Activated CD4-positive, alpha-beta T cell treated with anti-CD3 and anti-CD28 coated beads for 36 hours (primary cell): ENCODE results near the gene FAM177B. TPM values are rescaled to one million over a fixed set of nuclear protein-coding genes. Genes with fewer than 3 reads are reported as not detected.
"Not testable (repeated sequence)": the region's sequence is repeated elsewhere in the genome, so short reads cannot be mapped to it uniquely, and the experiment has no call there.

ENCODE experiments used
- ATAC-seq: fragments of 200-7000 bp; cut with Tn5 transposase; one replicate; pipeline ENCODE4 v1.10.0; 2021; ENCODE audit warnings: mild to moderate bottlenecking, moderate library complexity
- CTCF ChIA-PET: fragments of 350-600 bp; sonication (Branson Sonifier 250); formaldehyde crosslinking; loops from one replicate; lab custom pipeline; 2021; ENCODE audit warnings: antibody characterized with exemption; lab: Charles Lee
- POLR2A ChIA-PET: fragments of 350-600 bp; sonication (Branson Sonifier 250); formaldehyde crosslinking; loops from one replicate; lab custom pipeline; 2021; ENCODE audit warnings: antibody characterized with exemption, inconsistent platforms; lab: Charles Lee
- DNase-seq: peaks from one replicate; pipeline ENCODE4 v3.0.0-alpha.2; 2020
- H3K27ac Mint-ChIP-seq: one replicate; pipeline ENCODE4 v1.8.0; 2021; ENCODE audit warnings: mixed read lengths
- H3K27me3 Mint-ChIP-seq: one replicate; pipeline ENCODE4 v1.8.0; 2021; ENCODE audit warnings: mixed read lengths
- H3K36me3 Mint-ChIP-seq: one replicate; pipeline ENCODE4 v1.8.0; 2021; ENCODE audit warnings: low read depth, mixed read lengths
- H3K4me1 Mint-ChIP-seq: one replicate; pipeline ENCODE4 v1.8.0; 2021; ENCODE audit warnings: mixed read lengths
- H3K4me3 Mint-ChIP-seq: one replicate; pipeline ENCODE4 v1.8.0; 2021; ENCODE audit warnings: mild to moderate bottlenecking, moderate library complexity, mixed read lengths
- H3K9me3 Mint-ChIP-seq: one replicate; pipeline ENCODE4 v1.8.0; 2021; ENCODE audit warnings: low read depth, mixed read lengths
- intact Hi-C, 2 experiments: fragments of 100-400 bp; cut with DNase I in 1 of 2; cut with micrococcal nuclease in 1 of 2; formaldehyde crosslinking; loops; one replicate each; pipeline versions ENCODE4 v1.14.2 to v1.15.1; 2022 to 2024; cut with DNase I, micrococcal nuclease
- total RNA-seq, 2 experiments: library from RNA; stranded (reverse); gene quantifications; one replicate each; pipeline ENCODE4 v1.2.3, GENCODE V29; 2021

FAM177B gene
- total RNA-seq, 2 experiments from 2014 or later: not detected

- ATAC-seq: no peak
- H3K27ac Mint-ChIP-seq: no peak overlapping the region
- no peak for DNase-seq
- POLR2A ChIA-PET: no interaction called here
- CTCF ChIA-PET: interaction anchor here (1.3 kb wide), 1 partner anchor 342 kb away, joined by 7 read pairs; no protein-coding TSS in a partner anchor
- H3K4me1 Mint-ChIP-seq: no peaks in the 10 kb centered on the region
- intact Hi-C loops: loop anchor here (2.0 to 5.0 kb wide), 3 partner anchors 343 to 383 kb away; no protein-coding TSS in a partner anchor
- H3K9me3 Mint-ChIP-seq: no peaks in the 10 kb centered on the region
- no peak overlapping the region for H3K4me3 Mint-ChIP-seq
- H3K36me3 Mint-ChIP-seq: peaks cover 4% of the 10 kb centered on the region
- H3K27me3 Mint-ChIP-seq: no peaks in the 10 kb centered on the region
These were observed 2.5 kb downstream of the FAM177B start for GRCh38 chr1:222739465-222739864.

GRCh38 chr1:222739929-222740328, 2.9 kb downstream of the FAM177B start:
- no peak overlapping the region for H3K27ac Mint-ChIP-seq
- DNase-seq: no peak
- POLR2A ChIA-PET: no interaction called here
- H3K27me3 Mint-ChIP-seq: no peaks in the 10 kb centered on the region
- no peak overlapping the region for H3K4me3 Mint-ChIP-seq
- no peak for ATAC-seq
- no peaks in the 10 kb centered on the region for H3K9me3 Mint-ChIP-seq
- CTCF ChIA-PET: interaction anchor here (0.6 to 1.3 kb wide), 3 partner anchors 53 to 346 kb away, joined by 3 to 7 read pairs (median 4); no protein-coding TSS in a partner anchor
- peaks cover 2% of the 10 kb centered on the region for H3K36me3 Mint-ChIP-seq
- intact Hi-C loops: loop anchor here (2.0 to 5.0 kb wide), 3 partner anchors 342 to 383 kb away; no protein-coding TSS in a partner anchor
- H3K4me1 Mint-ChIP-seq: no peaks in the 10 kb centered on the region

- CTCF ChIA-PET: interaction anchor here (0.7 to 1.1 kb wide), 2 partner anchors 381 to 1731 kb away, joined by 3 to 6 read pairs; no protein-coding TSS in a partner anchor
- H3K27ac Mint-ChIP-seq, DNase-seq, H3K27me3 Mint-ChIP-seq, POLR2A ChIA-PET, H3K36me3 Mint-ChIP-seq, H3K4me3 Mint-ChIP-seq, intact Hi-C loops, H3K4me1 Mint-ChIP-seq, H3K9me3 Mint-ChIP-seq, ATAC-seq: not testable (repeated sequence)
These were observed 4.8 kb downstream of the FAM177B start for GRCh38 chr1:222741630-222742457.

GRCh38 chr1:222749927-222750326, 12.9 kb downstream of the FAM177B start:
- Mint-ChIP-seq H3K9me3 (no peaks in the 10 kb centered on the region), H3K27ac (no peak overlapping the region), H3K27me3 (no peaks in the 10 kb centered on the region), H3K4me1 (no peaks in the 10 kb centered on the region), H3K36me3 (no peaks in the 10 kb centered on the region), H3K4me3 (no peak overlapping the region)
- CTCF ChIA-PET: interaction anchor here (0.7 to 0.9 kb wide), 2 partner anchors 9 to 134 kb away, joined by 3 to 4 read pairs; no protein-coding TSS in a partner anchor
- intact Hi-C loops: no loop called here
- DNase-seq: no peak
- ATAC-seq: no peak
- POLR2A ChIA-PET: no interaction called here

GRCh38 chr1:222750651-222751050, 13.6 kb downstream of the FAM177B start:
- Mint-ChIP-seq H3K36me3 (no peaks in the 10 kb centered on the region), H3K9me3 (no peaks in the 10 kb centered on the region), H3K27me3 (peaks cover 2% of the 10 kb centered on the region), H3K27ac (no peak overlapping the region), H3K4me3 (no peak overlapping the region), H3K4me1 (no peaks in the 10 kb centered on the region)
- DNase-seq: no peak
- intact Hi-C loops: no loop called here
- CTCF ChIA-PET: interaction anchor here (0.6 to 1.1 kb wide), 6 partner anchors 8 to 1871 kb away, joined by 3 to 5 read pairs (median 4); partner anchors contain the start of gene HLX
- POLR2A ChIA-PET: interaction anchor here (0.6 kb wide), 1 partner anchor 33 kb away, joined by 3 read pairs; no protein-coding TSS in a partner anchor
- ATAC-seq: no peak

GRCh38 chr1:222751255-222751654, 14.3 kb downstream of the FAM177B start:
- Mint-ChIP-seq H3K27me3 (peaks cover 4% of the 10 kb centered on the region), H3K9me3 (no peaks in the 10 kb centered on the region), H3K36me3 (no peaks in the 10 kb centered on the region), H3K27ac (no peak overlapping the region), H3K4me3 (no peak overlapping the region), H3K4me1 (no peaks in the 10 kb centered on the region)
- ATAC-seq: no peak
- no peak for DNase-seq
- POLR2A ChIA-PET: interaction anchor here (0.6 kb wide), 1 partner anchor 34 kb away, joined by 3 read pairs; no protein-coding TSS in a partner anchor
- CTCF ChIA-PET: interaction anchor here (0.5 to 1.1 kb wide), 6 partner anchors 33 to 1872 kb away, joined by 3 to 5 read pairs (median 4); partner anchors contain the start of gene HLX
- intact Hi-C loops: no loop called here

- CTCF ChIA-PET: interaction anchor here (0.7 kb wide), 1 partner anchor 19 kb away, joined by 3 read pairs; no protein-coding TSS in a partner anchor
These were observed 17.6 kb downstream of the FAM177B start for GRCh38 chr1:222754366-222755139.

GRCh38 chr1:222757646-222758268, 20.8 kb downstream of the FAM177B start:
- CTCF ChIA-PET: interaction anchor here (1.1 kb wide), 1 partner anchor 11 kb away, joined by 3 read pairs; no protein-coding TSS in a partner anchor
- H3K9me3 Mint-ChIP-seq: no peaks in the 10 kb centered on the region
- peaks cover 9% of the 10 kb centered on the region for H3K27me3 Mint-ChIP-seq
- DNase-seq: no peak
- H3K4me1 Mint-ChIP-seq: no peaks in the 10 kb centered on the region
- no peaks in the 10 kb centered on the region for H3K36me3 Mint-ChIP-seq
- ATAC-seq: no peak
- POLR2A ChIA-PET: no interaction called here
- intact Hi-C loops: no loop called here
- H3K27ac Mint-ChIP-seq: no peak overlapping the region
- no peak overlapping the region for H3K4me3 Mint-ChIP-seq

More at GRCh38 chr1:222754366-222755139, 17.6 kb downstream of the FAM177B start:
- no peak overlapping the region for H3K27ac Mint-ChIP-seq
- peaks cover 6% of the 10 kb centered on the region for H3K27me3 Mint-ChIP-seq
- intact Hi-C loops: no loop called here
- H3K4me1 Mint-ChIP-seq: no peaks in the 10 kb centered on the region
- DNase-seq (no peak), ATAC-seq (no peak)
- POLR2A ChIA-PET: no interaction called here
- no peaks in the 10 kb centered on the region for H3K36me3 Mint-ChIP-seq
- no peak overlapping the region for H3K4me3 Mint-ChIP-seq
- no peaks in the 10 kb centered on the region for H3K9me3 Mint-ChIP-seq

- H3K27me3 Mint-ChIP-seq: peaks cover 9% of the 10 kb centered on the region
- H3K36me3 Mint-ChIP-seq: no peaks in the 10 kb centered on the region
- no peaks in the 10 kb centered on the region for H3K4me1 Mint-ChIP-seq
- no peak overlapping the region for H3K4me3 Mint-ChIP-seq
- ChIA-PET POLR2A (no interaction called here), CTCF (interaction anchor here (0.7 kb wide), 1 partner anchor 68 kb away, joined by 3 read pairs; no protein-coding TSS in a partner anchor)
- ATAC-seq (no peak), DNase-seq (no peak)
- no peak overlapping the region for H3K27ac Mint-ChIP-seq
- intact Hi-C loops: no loop called here
- H3K9me3 Mint-ChIP-seq: no peaks in the 10 kb centered on the region
These were observed 22.5 kb downstream of the FAM177B start for GRCh38 chr1:222759451-222760035.

- Mint-ChIP-seq H3K4me3 (no peak overlapping the region), H3K4me1 (no peaks in the 10 kb centered on the region), H3K27me3 (peaks cover 6% of the 10 kb centered on the region), H3K9me3 (no peaks in the 10 kb centered on the region), H3K36me3 (no peaks in the 10 kb centered on the region), H3K27ac (no peak overlapping the region)
- ATAC-seq: no peak
- ChIA-PET POLR2A (no interaction called here), CTCF (interaction anchor here (1.0 kb wide), 1 partner anchor 328 kb away, joined by 3 read pairs; no protein-coding TSS in a partner anchor)
- DNase-seq: no peak
- intact Hi-C loops: no loop called here
These were observed 24.1 kb downstream of the FAM177B start for GRCh38 chr1:222761083-222761482.
